GM18505 (cell line): ENCODE data around the gene ME3.
"Not testable (repeated sequence)": the region's sequence is repeated elsewhere in the genome, so short reads cannot be mapped to it uniquely, and the experiment has no call there.

Experiments used
- ATAC-seq: cut with Tn5 transposase; IDR thresholded peaks from one replicate; pipeline ENCODE4 v1.9.1; 2021; ENCODE audit not compliant: unreplicated experiment
- POLR2A ChIP-seq: IDR thresholded peaks from 4 replicates; pipeline ENCODE4 v1.6.1; 2011; ENCODE audit warnings: borderline replicate concordance; ENCODE audit not compliant: insufficient read depth, insufficient read length; ENCODE audit errors: extremely low read depth

ME3 gene

GRCh38 chr11:86632499-86633269 is 39.7 kb downstream of the ME3 start:
- no peak for TF ChIP-seq POLR2A
- no peak for ATAC-seq

- ATAC-seq, result no peak
- no peak for TF ChIP-seq POLR2A
Observed at GRCh38 chr11:86630229-86630981, 42.0 kb downstream of the ME3 start.

GRCh38 chr11:86629045-86629706 is 43.2 kb downstream of the ME3 start:
- no peak for ATAC-seq
- TF ChIP-seq POLR2A, result no peak

- no peak for ATAC-seq
- no peak for TF ChIP-seq POLR2A
Observed at GRCh38 chr11:86627776-86628455, 44.5 kb downstream of the ME3 start.

GRCh38 chr11:86625981-86626380 is 46.4 kb downstream of the ME3 start:
- ATAC-seq, result peak; percentile 14
- no peak for TF ChIP-seq POLR2A

- ATAC-seq, result peak; percentile 70
- TF ChIP-seq POLR2A, result no peak
Observed at GRCh38 chr11:86625544-86625943, 46.9 kb downstream of the ME3 start.

GRCh38 chr11:86624366-86624765 is 48.0 kb downstream of the ME3 start:
- TF ChIP-seq POLR2A, result no peak

GRCh38 chr11:86623736-86624135 is 48.7 kb downstream of the ME3 start:
- no peak for ATAC-seq
- TF ChIP-seq POLR2A, result no peak

More at GRCh38 chr11:86624366-86624765, 48.0 kb downstream of the ME3 start:
- no peak for ATAC-seq

- TF ChIP-seq POLR2A, result no peak
- ATAC-seq, result no peak
Observed at GRCh38 chr11:86623041-86623621, 49.3 kb downstream of the ME3 start.

- no peak for ATAC-seq
- TF ChIP-seq POLR2A, result no peak
Observed at GRCh38 chr11:86621854-86622253, 50.6 kb downstream of the ME3 start.

- no peak for TF ChIP-seq POLR2A
- ATAC-seq, result no peak
Observed at GRCh38 chr11:86620891-86621521, 51.4 kb downstream of the ME3 start.

GRCh38 chr11:86619428-86619827 is 53.0 kb downstream of the ME3 start:
- not testable (repeated sequence) for ATAC-seq
